GM12878 (cell line): ENCODE results near the gene FBN3. TPM values are rescaled to one million over a fixed set of nuclear protein-coding genes. Genes with fewer than 3 reads are reported as not detected.

ENCODE experiments used
- ATAC-seq: fragments of 200-7000 bp; cut with Tn5 transposase; 3 replicates; pipeline ENCODE4 v1.9.1; 2020; ENCODE audit warnings: mild to moderate bottlenecking, moderate library complexity
- BruUV-seq: library from RNA; stranded (reverse); fragments of 400-500 nt; replicated peaks from 2 replicates; lab custom pipeline; 2021; lab: Mats Ljungman, UMichigan
- CTCF ChIA-PET: fragments of 300-600 bp; sonication (Branson Sonifier 250); formaldehyde crosslinking; extraction: SDS; loops from one replicate; lab custom pipeline; 2021; ENCODE audit warnings: inconsistent platforms; lab: Yijun Ruan, JAX
- POLR2A ChIA-PET: fragments of 350-600 bp; formaldehyde crosslinking; extraction: SDS; loops from one replicate; lab custom pipeline; 2021; ENCODE audit warnings: inconsistent platforms; lab: Charles Lee
- RAD21 ChIA-PET: fragments of 300-600 bp; sonication (Branson Sonifier 250); formaldehyde crosslinking; loops from one replicate; lab custom pipeline; 2023; ENCODE audit warnings: antibody characterized with exemption; ENCODE audit not compliant: unreplicated experiment; lab: Charles Lee
- SMC1A ChIA-PET: fragments of 300-600 bp; sonication (Branson Sonifier 250); formaldehyde crosslinking; loops from one replicate; lab custom pipeline; 2023; ENCODE audit not compliant: unreplicated experiment, uncharacterized antibody; lab: Charles Lee
- DNase-seq: peaks from one replicate; pipeline ENCODE4 v3.0.0-alpha.2; 2011; ENCODE audit warnings: low read depth, low spot score
- FAIRE-seq: peaks from 3 replicates; lab custom pipeline; 2011; peaks lifted over from hg19 to GRCh38; lab: Jason Lieb, UNC
- H2AFZ ChIP-seq: 2 replicates; pipeline ENCODE4 v1.6.0; 2011; ENCODE audit warnings: low read depth, low read length, control low read depth; ENCODE audit not compliant: control insufficient read depth
- H3K27ac ChIP-seq: 2 replicates; pipeline ENCODE4 v1.5.1; 2011; ENCODE audit warnings: control low read depth; ENCODE audit not compliant: control insufficient read depth, insufficient read depth
- H3K27me3 ChIP-seq, 2 experiments: replicated peaks in 1 of 2; 2 replicates each; pipeline versions ENCODE4 v1.6.0 to v1.6.1; 2011; ENCODE audit warnings: low read length in 1 of 2; ENCODE audit not compliant: control insufficient read depth in 2 of 2, insufficient read depth in 2 of 2
- H3K36me3 ChIP-seq, 2 experiments: 2 replicates each; pipeline ENCODE4 v1.5.1; 2011; ENCODE audit warnings: low read length in 1 of 2; ENCODE audit not compliant: control insufficient read depth in 2 of 2, insufficient read depth in 2 of 2
- H3K4me1 ChIP-seq: 2 replicates; pipeline ENCODE4 v1.6.1; 2011; ENCODE audit warnings: mild to moderate bottlenecking, low read length, moderate library complexity, mixed read lengths; ENCODE audit not compliant: control insufficient read depth, insufficient read depth
- H3K4me2 ChIP-seq: 2 replicates; pipeline ENCODE4 v1.6.0; 2011; ENCODE audit warnings: control low read depth; ENCODE audit not compliant: control insufficient read depth, insufficient read depth
- H3K4me3 ChIP-seq: fragments of 200-600 bp; sonication (generic); 2 replicates; pipeline ENCODE4 v1.5.1; 2016
- H3K79me2 ChIP-seq: 2 replicates; pipeline ENCODE4 v1.6.0; 2011; ENCODE audit warnings: low read length; ENCODE audit not compliant: control insufficient read depth, insufficient read depth
- H3K9ac ChIP-seq: 2 replicates; pipeline ENCODE4 v1.8.0; 2011; ENCODE audit warnings: low read length, control low read depth, mixed read lengths; ENCODE audit not compliant: control insufficient read depth, insufficient read depth
- H3K9me3 ChIP-seq: replicated peaks from 3 replicates; pipeline ENCODE4 v1.5.1; 2011; ENCODE audit warnings: mild to moderate bottlenecking, low read length; ENCODE audit not compliant: control insufficient read depth, insufficient read depth
- H4K20me1 ChIP-seq: 2 replicates; pipeline ENCODE4 v1.6.0; 2011; ENCODE audit not compliant: control insufficient read depth, insufficient read depth
- CBX3 ChIP-seq: fragments of 200-600 bp; sonication (generic); IDR thresholded peaks from 2 replicates; pipeline ENCODE4 v1.6.1; 2016; ENCODE audit warnings: low read depth, borderline replicate concordance
- CBX5 ChIP-seq: sonication (generic); IDR thresholded peaks from 2 replicates; pipeline ENCODE4 v1.6.1; 2016; ENCODE audit warnings: low read depth, moderate library complexity, mild to moderate bottlenecking, inconsistent platforms
- CHD1 ChIP-seq: IDR thresholded peaks from 2 replicates; pipeline ENCODE4 v1.6.1; 2012; ENCODE audit warnings: low read depth, low read length, improper control_type of control experiment
- ETV6 ChIP-seq, 2 experiments: fragments of 450-650 bp in 1 of 2; IDR thresholded peaks in 1 of 2; conservative IDR thresholded peaks in 1 of 2; 2 replicates each; pipeline ENCODE4 v1.6.1; 2014; ENCODE audit warnings: antibody characterized with exemption in 1 of 2, borderline replicate concordance in 1 of 2, low read depth in 1 of 2, mild to moderate bottlenecking in 1 of 2, moderate library complexity in 1 of 2
- EZH2 ChIP-seq: IDR thresholded peaks from 2 replicates; pipeline ENCODE4 v1.6.1; 2012; ENCODE audit warnings: low read depth, mild to moderate bottlenecking, control low read depth, inconsistent platforms, low read length, borderline replicate concordance; ENCODE audit not compliant: control insufficient read depth
- FOXM1 ChIP-seq: IDR thresholded peaks from 2 replicates; pipeline ENCODE4 v1.6.1; 2012; ENCODE audit warnings: low read depth, mild to moderate bottlenecking, inconsistent platforms, low read length, moderate library complexity
- MYB ChIP-seq: fragments of 150-350 bp; IDR thresholded peaks from 2 replicates; pipeline ENCODE4 v1.6.1; 2014; ENCODE audit warnings: mild to moderate bottlenecking, low read depth, low read length, borderline replicate concordance
- RB1 ChIP-seq: fragments of 450-650 bp; formaldehyde crosslinking; IDR thresholded peaks from 2 replicates; pipeline ENCODE4 v1.6.1; 2017; ENCODE audit warnings: mild to moderate bottlenecking, borderline replicate concordance
- SMAD5 ChIP-seq: IDR thresholded peaks from 2 replicates; pipeline ENCODE4 v1.6.1; 2016; ENCODE audit warnings: antibody characterized with exemption, low read depth
- SPI1 ChIP-seq: IDR thresholded peaks from 2 replicates; pipeline ENCODE4 v1.6.1; 2011; ENCODE audit warnings: low read depth, mild to moderate bottlenecking, low read length, moderate library complexity, borderline replicate concordance; ENCODE audit not compliant: insufficient read depth
- ZBED1 ChIP-seq: IDR thresholded peaks from 2 replicates; pipeline ENCODE4 v1.6.1; 2016; ENCODE audit warnings: borderline replicate concordance
- ZNF622 ChIP-seq: fragments of 450-650 bp; IDR thresholded peaks from 2 replicates; pipeline ENCODE4 v1.6.1; 2017; ENCODE audit warnings: mild to moderate bottlenecking, inconsistent platforms
- WGBS: methylation state at CpG from one replicate; pipeline ENCODE4 v1.1.6; 2016; ENCODE audit warnings: low lambda C conversion rate; ENCODE audit not compliant: insufficient replicate concordance, insufficient coverage; ENCODE audit errors: missing lambda C conversion rate; 5-methylcytosine and 5-hydroxymethylcytosine counted together
- in situ Hi-C: fragments of 300-500 bp; cut with MboI; formaldehyde crosslinking; loops from 9 replicates; pipeline ENCODE4 v1.14.3; 2018; ENCODE audit warnings: mixed read lengths
- intact Hi-C: fragments of 100-400 bp; cut with micrococcal nuclease; formaldehyde crosslinking; loops from one replicate; pipeline ENCODE4 v1.14.2; 2022; ENCODE audit not compliant: unreplicated experiment
- polyA plus RNA-seq, 11 experiments: library from polyadenylated mRNA; depleted of rRNA in 4 of 11; unstranded in 6 of 11; stranded (reverse) in 5 of 11; fragments of >200 nt; fragmentation: Nextera tagmentation in 4 of 11; fragmentation: Illumina TruSeq in 1 of 11; extraction: Ambion mirVana in 4 of 11; extraction: Trizol in 1 of 11; gene quantifications; 1 replicate in 1 of 11; 2 replicates in 10 of 11; pipeline versions ENCODE4 v1.2.1 to v1.2.3, GENCODE V29; 2011 to 2016; ENCODE audit warnings: inconsistent platforms in 2 of 11, missing spikeins in 2 of 11, low read depth in 1 of 11
- total RNA-seq, 4 experiments: library from RNA; depleted of rRNA in 3 of 4; stranded (reverse); fragments of >200 nt in 3 of 4; fragmentation: Illumina TruSeq in 1 of 4; extraction: Trizol in 1 of 4; gene quantifications; 2 replicates each; pipeline versions ENCODE4 v1.2.1 to v1.2.3, GENCODE V29; 2013 to 2021
- TF ChIP-seq, protein P1 (sequence below): fragments of 450-650 bp; IDR thresholded peaks from 2 replicates; pipeline ENCODE4 v1.6.1; 2017; ENCODE audit warnings: mild to moderate bottlenecking
- TF ChIP-seq, protein P2 (sequence below): IDR thresholded peaks from 2 replicates; pipeline ENCODE4 v1.6.1; 2012; ENCODE audit warnings: low read length, inconsistent platforms

Gene FBN3
- total and polyA plus RNA-seq, 10 of the 15 experiments (the other 5 are each of a cell fraction or from before 2014, with no cell fraction given), result 0.05 TPM; not detected in 9

- SMC1A ChIA-PET, result interaction anchor here (0.7 kb wide), 1 partner anchor 25 kb away, joined by 3 read pairs; no protein-coding TSS in a partner anchor
- no peaks in the 10 kb centered on the region for H4K20me1 ChIP-seq
- H3K27ac ChIP-seq, result no peak overlapping the region
- no peak overlapping the region for H3K9ac ChIP-seq
- H3K4me2 ChIP-seq, result no peak overlapping the region
- RAD21 ChIA-PET, result no interaction called here
- H3K4me1 ChIP-seq, result peaks cover 8% of the 10 kb centered on the region
- intact Hi-C loops, result no loop called here
- no peak overlapping the region for H2AFZ ChIP-seq
- no TSS peak for BruUV-seq
- FAIRE-seq (no peak), DNase-seq (no peak), ATAC-seq (no peak)
- 80% methylated on average over 9 of the region's 9 CpGs for WGBS
- CTCF ChIA-PET, result interaction anchor here (1.2 kb wide), 1 partner anchor 11 kb away, joined by 5 read pairs; no protein-coding TSS in a partner anchor
- H3K79me2 ChIP-seq, result no peaks in the 10 kb centered on the region
- H3K36me3 ChIP-seq, result no peaks in the 10 kb centered on the region
- no peak for TF ChIP-seq CHD1
- TF ChIP-seq, protein P1, sequence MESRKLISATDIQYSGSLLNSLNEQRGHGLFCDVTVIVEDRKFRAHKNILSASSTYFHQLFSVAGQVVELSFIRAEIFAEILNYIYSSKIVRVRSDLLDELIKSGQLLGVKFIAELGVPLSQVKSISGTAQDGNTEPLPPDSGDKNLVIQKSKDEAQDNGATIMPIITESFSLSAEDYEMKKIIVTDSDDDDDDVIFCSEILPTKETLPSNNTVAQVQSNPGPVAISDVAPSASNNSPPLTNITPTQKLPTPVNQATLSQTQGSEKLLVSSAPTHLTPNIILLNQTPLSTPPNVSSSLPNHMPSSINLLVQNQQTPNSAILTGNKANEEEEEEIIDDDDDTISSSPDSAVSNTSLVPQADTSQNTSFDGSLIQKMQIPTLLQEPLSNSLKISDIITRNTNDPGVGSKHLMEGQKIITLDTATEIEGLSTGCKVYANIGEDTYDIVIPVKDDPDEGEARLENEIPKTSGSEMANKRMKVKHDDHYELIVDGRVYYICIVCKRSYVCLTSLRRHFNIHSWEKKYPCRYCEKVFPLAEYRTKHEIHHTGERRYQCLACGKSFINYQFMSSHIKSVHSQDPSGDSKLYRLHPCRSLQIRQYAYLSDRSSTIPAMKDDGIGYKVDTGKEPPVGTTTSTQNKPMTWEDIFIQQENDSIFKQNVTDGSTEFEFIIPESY, result no peak
- no peak for TF ChIP-seq CBX5
- in situ Hi-C loops, result no loop called here
- H3K9me3 ChIP-seq, result no peaks in the 10 kb centered on the region
- H3K27me3 ChIP-seq, result no peaks in the 10 kb centered on the region
- no peak overlapping the region for H3K4me3 ChIP-seq
- POLR2A ChIA-PET, result interaction anchor here (0.7 kb wide), 1 partner anchor 57 kb away, joined by 3 read pairs; no protein-coding TSS in a partner anchor
These were observed 34.9 kb upstream of the FBN3 start for GRCh38 chr19:8184274-8184673.

- Histone ChIP-seq H2AFZ (no peak overlapping the region), H3K4me1 (no peaks in the 10 kb centered on the region), H3K27me3 (no peaks in the 10 kb centered on the region), H3K4me3 (no peak overlapping the region), H3K79me2 (no peaks in the 10 kb centered on the region), H3K27ac (no peak overlapping the region), H3K9ac (no peak overlapping the region), H3K36me3 (no peaks in the 10 kb centered on the region), H3K9me3 (no peaks in the 10 kb centered on the region), H3K4me2 (no peak overlapping the region), H4K20me1 (no peaks in the 10 kb centered on the region)
- ChIA-PET SMC1A (interaction anchor here (1.2 to 2.4 kb wide), 3 partner anchors 11 to 21 kb away, joined by 3 to 5 read pairs (median 4); no protein-coding TSS in a partner anchor), RAD21 (interaction anchor here (1.3 kb wide), 1 partner anchor 31 kb away, joined by 6 read pairs; no protein-coding TSS in a partner anchor), CTCF (interaction anchor here (0.5 to 2.0 kb wide), 5 partner anchors 21 to 237 kb away, joined by 3 to 5 read pairs (median 4); partner anchors contain the start of gene TIMM44), POLR2A (interaction anchor here (0.7 to 1.8 kb wide), 2 partner anchors 13 to 815 kb away, joined by 3 to 7 read pairs; no protein-coding TSS in a partner anchor)
- DNase-seq (no peak), FAIRE-seq (no peak), ATAC-seq (no peak)
- 64% methylated on average over 6 of the region's 6 CpGs for WGBS
- in situ Hi-C loops, result no loop called here
- BruUV-seq, result no TSS peak
- intact Hi-C loops, result no loop called here
- no peak for TF ChIP-seq ZNF622
- TF ChIP-seq ETV6 (conservative IDR thresholded peaks at IDR 0.05 in 1 of 2, IDR thresholded peaks at IDR 0.05 in 1 of 2; ENCODE audit: borderline replicate concordance in 1 of 2, low read depth in 1 of 2), result no peak
- TF ChIP-seq EZH2, result no peak
- TF ChIP-seq ZBED1, result no peak
- TF ChIP-seq CBX5, result no peak
- TF ChIP-seq RB1, result no peak
- no peak for TF ChIP-seq CBX3
- TF ChIP-seq SPI1, result no peak
- TF ChIP-seq FOXM1, result no peak
- TF ChIP-seq MYB, result no peak
- TF ChIP-seq SMAD5, result no peak
- TF ChIP-seq, protein P2, sequence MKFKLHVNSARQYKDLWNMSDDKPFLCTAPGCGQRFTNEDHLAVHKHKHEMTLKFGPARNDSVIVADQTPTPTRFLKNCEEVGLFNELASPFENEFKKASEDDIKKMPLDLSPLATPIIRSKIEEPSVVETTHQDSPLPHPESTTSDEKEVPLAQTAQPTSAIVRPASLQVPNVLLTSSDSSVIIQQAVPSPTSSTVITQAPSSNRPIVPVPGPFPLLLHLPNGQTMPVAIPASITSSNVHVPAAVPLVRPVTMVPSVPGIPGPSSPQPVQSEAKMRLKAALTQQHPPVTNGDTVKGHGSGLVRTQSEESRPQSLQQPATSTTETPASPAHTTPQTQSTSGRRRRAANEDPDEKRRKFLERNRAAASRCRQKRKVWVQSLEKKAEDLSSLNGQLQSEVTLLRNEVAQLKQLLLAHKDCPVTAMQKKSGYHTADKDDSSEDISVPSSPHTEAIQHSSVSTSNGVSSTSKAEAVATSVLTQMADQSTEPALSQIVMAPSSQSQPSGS, result no peak
These were observed 30.6 kb upstream of the FBN3 start for GRCh38 chr19:8180018-8180417.
